Endothelial cell of umbilical vein (primary cell): ENCODE data around the gene LIPE. TPM values are rescaled to one million over a fixed set of nuclear protein-coding genes. Genes with fewer than 3 reads are reported as not detected.

Experiments used
- BruUV-seq: library from RNA; stranded (reverse); fragments of 400-500 nt; replicated peaks from 2 replicates; lab custom pipeline; 2021; lab: Mats Ljungman, UMichigan
- CTCF ChIA-PET: fragments of 300-600, 350-600 bp; sonication (Branson Sonifier 250); formaldehyde crosslinking; loops from one replicate; lab custom pipeline; 2021; ENCODE audit warnings: antibody characterized with exemption, inconsistent platforms; lab: Charles Lee
- POLR2A ChIA-PET: fragments of 300-600, 350-600 bp; sonication (Branson Sonifier 250); formaldehyde crosslinking; loops from one replicate; lab custom pipeline; 2021; ENCODE audit warnings: antibody characterized with exemption, inconsistent platforms; lab: Charles Lee
- DNase-seq: peaks from one replicate; pipeline ENCODE4 v3.0.0-alpha.2; 2011; ENCODE audit warnings: low read depth, low spot score
- FAIRE-seq: peaks from 2 replicates; lab custom pipeline; 2011; peaks lifted over from hg19 to GRCh38; lab: Jason Lieb, UNC
- H2AFZ ChIP-seq: 2 replicates; pipeline ENCODE4 v1.6.0; 2012; ENCODE audit warnings: low read depth, low read length, control low read depth, inconsistent platforms
- H3K27ac ChIP-seq: 2 replicates; pipeline ENCODE4 v1.5.1; 2011; ENCODE audit warnings: low read depth, mild to moderate bottlenecking, control low read depth, low read length, moderate library complexity; ENCODE audit not compliant: insufficient read depth
- H3K27me3 ChIP-seq, 2 experiments: 2 replicates each; pipeline versions ENCODE4 v1.6.0 to v1.6.1; 2011; ENCODE audit warnings: low read length in 2 of 2, mixed read lengths in 1 of 2; ENCODE audit not compliant: control insufficient read depth in 2 of 2, insufficient read depth in 2 of 2
- H3K36me3 ChIP-seq, 2 experiments: 2 replicates in 1 of 2; 3 replicates in 1 of 2; pipeline ENCODE4 v1.5.1; 2011; ENCODE audit warnings: low read length in 2 of 2, mild to moderate bottlenecking in 1 of 2, moderate library complexity in 1 of 2; ENCODE audit not compliant: control insufficient read depth in 2 of 2, insufficient read depth in 2 of 2; ENCODE audit errors: extremely low read depth in 1 of 2
- H3K4me1 ChIP-seq: 3 replicates; pipeline ENCODE4 v1.5.1; 2011; ENCODE audit warnings: mild to moderate bottlenecking, low read length; ENCODE audit not compliant: control insufficient read depth, insufficient read depth; ENCODE audit errors: extremely low read depth
- H3K4me2 ChIP-seq: 2 replicates; pipeline ENCODE4 v1.6.1; 2011; ENCODE audit warnings: low read length, control low read depth, mixed read lengths; ENCODE audit not compliant: insufficient read depth
- H3K4me3 ChIP-seq, 3 experiments: fragments of 200-600 bp in 1 of 3; sonication (generic), shearing (Covaris generic) in 1 of 3; replicated peaks in 1 of 3; 2 replicates each; pipeline ENCODE4 v1.5.1; 2011 to 2016; ENCODE audit warnings: control low read depth in 3 of 3, low read length in 3 of 3, mild to moderate bottlenecking in 2 of 3, inconsistent platforms in 1 of 3, low read depth in 1 of 3, moderate library complexity in 1 of 3; ENCODE audit not compliant: insufficient read depth in 1 of 3
- H3K79me2 ChIP-seq: 2 replicates; pipeline ENCODE4 v1.6.0; 2012; ENCODE audit warnings: low read length, inconsistent platforms; ENCODE audit not compliant: control insufficient read depth, insufficient read depth
- H3K9ac ChIP-seq: replicated peaks from 2 replicates; pipeline ENCODE3; 2011; ENCODE audit warnings: low read length, control low read depth; ENCODE audit not compliant: insufficient read depth; ENCODE audit errors: extremely low read depth
- H3K9me1 ChIP-seq: replicated peaks from 3 replicates; pipeline ENCODE4 v1.6.0; 2011; ENCODE audit warnings: mild to moderate bottlenecking, low read length; ENCODE audit not compliant: control insufficient read depth, insufficient read depth; ENCODE audit errors: extremely low read depth
- H3K9me3 ChIP-seq: replicated peaks from 2 replicates; pipeline ENCODE4 v1.5.1; 2012; ENCODE audit warnings: low read length, inconsistent platforms; ENCODE audit not compliant: control insufficient read depth, insufficient read depth
- H4K20me1 ChIP-seq: replicated peaks from 2 replicates; pipeline ENCODE3; 2011; ENCODE audit warnings: mild to moderate bottlenecking, low read length; ENCODE audit not compliant: control insufficient read depth, insufficient read depth; ENCODE audit errors: extremely low read depth
- CTCF ChIP-seq, 2 donors: IDR thresholded peaks; 1 replicate in 1 of 2; 2 replicates in 1 of 2; pipeline ENCODE4 v1.5.1; 2011; ENCODE audit warnings: low read length in 2 of 2, mild to moderate bottlenecking in 2 of 2, moderate library complexity in 2 of 2, control low read depth in 1 of 2, inconsistent platforms in 1 of 2, low read depth in 1 of 2; ENCODE audit not compliant: insufficient read depth in 1 of 2; ENCODE audit errors: extremely low read depth in 1 of 2
- EZH2 ChIP-seq: IDR thresholded peaks from 2 replicates; pipeline ENCODE4 v1.6.1; 2012; ENCODE audit warnings: borderline replicate concordance, low read depth, mild to moderate bottlenecking, moderate library complexity, low read length, inconsistent platforms; ENCODE audit not compliant: severe bottlenecking
- FOS ChIP-seq: IDR thresholded peaks from 2 replicates; pipeline ENCODE4 v1.6.1; 2011; ENCODE audit warnings: mild to moderate bottlenecking, low read length, moderate library complexity, borderline replicate concordance; ENCODE audit not compliant: insufficient read depth
- GATA2 ChIP-seq: IDR thresholded peaks from 2 replicates; pipeline ENCODE4 v1.7.0; 2011; ENCODE audit warnings: low read depth, mild to moderate bottlenecking, moderate library complexity, mixed read lengths, low read length; ENCODE audit not compliant: insufficient read length, insufficient read depth
- JUN ChIP-seq: IDR thresholded peaks from 2 replicates; pipeline ENCODE4 v1.6.1; 2011; ENCODE audit warnings: borderline replicate concordance, low read depth; ENCODE audit not compliant: insufficient read length, insufficient read depth
- MAX ChIP-seq: IDR thresholded peaks from 2 replicates; pipeline ENCODE4 v1.6.1; 2011; ENCODE audit not compliant: insufficient read depth, insufficient read length
- MYC ChIP-seq: IDR thresholded peaks from one replicate; pipeline ENCODE4 v1.6.1; 2011; ENCODE audit warnings: mild to moderate bottlenecking, low read depth, low read length
- POLR2A ChIP-seq: IDR thresholded peaks from 2 replicates; pipeline ENCODE4 v1.6.1; 2012; ENCODE audit warnings: low read depth, mild to moderate bottlenecking, control low read depth, low read length
- POLR2AphosphoS5 ChIP-seq: IDR thresholded peaks from 2 replicates; pipeline ENCODE4 v1.6.1; 2012; ENCODE audit warnings: low read depth, mild to moderate bottlenecking, control low read depth, low read length, moderate library complexity; ENCODE audit not compliant: insufficient read depth
- dilution Hi-C: fragments of 300-500 bp; cut with MboI; formaldehyde crosslinking; loops from one replicate; pipeline ENCODE4 v1.15.0; 2019; ENCODE audit warnings: low sequenced_read_pairs; ENCODE audit not compliant: extremely low pct_ligation_motif_present
- intact Hi-C: fragments of 100-400 bp; cut with micrococcal nuclease; formaldehyde crosslinking; loops from one replicate; pipeline ENCODE4 v1.10.0; 2022
- polyA plus RNA-seq, 4 experiments: library from polyadenylated mRNA; depleted of rRNA in 3 of 4; stranded (reverse) in 3 of 4; unstranded in 1 of 4; fragments of >200 nt; gene quantifications; 2 replicates each; pipeline versions ENCODE4 v1.2.1 to v1.2.3, GENCODE V29; 2011 to 2012; ENCODE audit warnings: missing spikeins in 1 of 4
- total RNA-seq: library from RNA; stranded (reverse); gene quantifications from 2 replicates; pipeline ENCODE4 v1.2.3, GENCODE V29; 2021

The LIPE gene
- total and polyA plus RNA-seq, 2 donors (not counting 3 experiments of a cell fraction or from before 2014, with no cell fraction given) = 3.8 to 13.5 TPM

- BruUV-seq = no TSS peak
- Histone ChIP-seq H3K9me1 (no peaks in the 10 kb centered on the region), H4K20me1 (no peaks in the 10 kb centered on the region), H3K9me3 (no peaks in the 10 kb centered on the region), H3K27ac (no peak overlapping the region), H3K79me2 (no peaks in the 10 kb centered on the region), H3K27me3 (no peaks in the 10 kb centered on the region), H3K4me3 (no peak overlapping the region), H3K36me3 (no peaks in the 10 kb centered on the region), H3K4me2 (no peak overlapping the region), H3K4me1 (no peaks in the 10 kb centered on the region), H2AFZ (no peak overlapping the region), H3K9ac (no peak overlapping the region)
- POLR2A ChIA-PET = no interaction called here
- DNase-seq (no peak), FAIRE-seq (no peak)
- TF ChIP-seq GATA2 = no peak
- TF ChIP-seq MAX = no peak
- TF ChIP-seq POLR2AphosphoS5 = no peak
- no peak for TF ChIP-seq MYC
- TF ChIP-seq EZH2 = no peak
- no peak for TF ChIP-seq POLR2A
- dilution Hi-C loops (no loop called here), intact Hi-C loops (no loop called here)
- CTCF ChIA-PET = interaction anchor here (1.6 to 1.9 kb wide), 4 partner anchors 17 to 129 kb away, joined by 5 to 13 read pairs (median 8); no protein-coding TSS in a partner anchor
These were observed 40.1 kb upstream of the LIPE start for GRCh38 chr19:42467183-42467760.

- CTCF ChIA-PET = interaction anchor here (1.0 to 1.9 kb wide), 5 partner anchors 16 to 966 kb away, joined by 4 to 13 read pairs (median 7); no protein-coding TSS in a partner anchor
- no peaks in the 10 kb centered on the region for H3K27me3 ChIP-seq
- DNase-seq (no peak), FAIRE-seq (no peak)
- H3K4me2 ChIP-seq = no peak overlapping the region
- H2AFZ ChIP-seq = no peak overlapping the region
- H3K4me3 ChIP-seq = no peak overlapping the region
- no peaks in the 10 kb centered on the region for H3K36me3 ChIP-seq
- H3K4me1 ChIP-seq = no peaks in the 10 kb centered on the region
- intact Hi-C loops (no loop called here), dilution Hi-C loops (no loop called here)
- no peaks in the 10 kb centered on the region for H3K9me3 ChIP-seq
- no peak overlapping the region for H3K9ac ChIP-seq
- POLR2A ChIA-PET = no interaction called here
- TF ChIP-seq POLR2A (no peak), EZH2 (no peak), JUN (no peak), GATA2 (no peak), MAX (no peak), CTCF (IDR thresholded peaks at IDR 0.05; ENCODE audit: extremely low read depth in 1 of 2, insufficient read depth in 1 of 2, low read depth in 1 of 2, low read length in 2 of 2) (no peak), MYC (no peak), FOS (no peak), POLR2AphosphoS5 (no peak)
- no TSS peak for BruUV-seq
- no peak overlapping the region for H3K27ac ChIP-seq
- no peaks in the 10 kb centered on the region for H4K20me1 ChIP-seq
- no peaks in the 10 kb centered on the region for H3K79me2 ChIP-seq
- no peaks in the 10 kb centered on the region for H3K9me1 ChIP-seq
These were observed 39.5 kb upstream of the LIPE start for GRCh38 chr19:42466521-42467182.
